ENCODE data around the gene SAA4.

GRCh38 chr11:18285841-18286240 lies 49.2 kb upstream of the SAA4 start:
- TF ChIP-seq, protein P1, sequence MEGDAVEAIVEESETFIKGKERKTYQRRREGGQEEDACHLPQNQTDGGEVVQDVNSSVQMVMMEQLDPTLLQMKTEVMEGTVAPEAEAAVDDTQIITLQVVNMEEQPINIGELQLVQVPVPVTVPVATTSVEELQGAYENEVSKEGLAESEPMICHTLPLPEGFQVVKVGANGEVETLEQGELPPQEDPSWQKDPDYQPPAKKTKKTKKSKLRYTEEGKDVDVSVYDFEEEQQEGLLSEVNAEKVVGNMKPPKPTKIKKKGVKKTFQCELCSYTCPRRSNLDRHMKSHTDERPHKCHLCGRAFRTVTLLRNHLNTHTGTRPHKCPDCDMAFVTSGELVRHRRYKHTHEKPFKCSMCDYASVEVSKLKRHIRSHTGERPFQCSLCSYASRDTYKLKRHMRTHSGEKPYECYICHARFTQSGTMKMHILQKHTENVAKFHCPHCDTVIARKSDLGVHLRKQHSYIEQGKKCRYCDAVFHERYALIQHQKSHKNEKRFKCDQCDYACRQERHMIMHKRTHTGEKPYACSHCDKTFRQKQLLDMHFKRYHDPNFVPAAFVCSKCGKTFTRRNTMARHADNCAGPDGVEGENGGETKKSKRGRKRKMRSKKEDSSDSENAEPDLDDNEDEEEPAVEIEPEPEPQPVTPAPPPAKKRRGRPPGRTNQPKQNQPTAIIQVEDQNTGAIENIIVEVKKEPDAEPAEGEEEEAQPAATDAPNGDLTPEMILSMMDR (conservative IDR thresholded peaks at IDR 0.05) = no peak
- no peak for TF ChIP-seq ZFX (IDR thresholded peaks at IDR 0.05)
